Esophagus muscularis mucosa (tissue), 3 donors: Measurements from ENCODE around the gene SUGT1.

Source experiments
- CTCF ChIP-seq, 3 experiments: fragments of 200-600 bp in 2 of 3; fragments of 450-650 bp in 1 of 3; sonication (generic) in 2 of 3; IDR thresholded peaks; one replicate each; pipeline ENCODE4 v1.5.1; 2017 to 2019; ENCODE audit warnings: antibody characterized with exemption in 3 of 3, mild to moderate bottlenecking in 2 of 3, moderate library complexity in 1 of 3
- EP300 ChIP-seq: sonication (generic); formaldehyde crosslinking; IDR thresholded peaks from one replicate; pipeline ENCODE4 v1.6.1; 2017; ENCODE audit warnings: antibody characterized with exemption

- TF ChIP-seq EP300 (no peak), CTCF (IDR thresholded peaks at IDR 0.05) (no peak)
Measured at GRCh38 chr13:52644108-52644507, 8.5 kb upstream of the SUGT1 start.
